ENCODE data around the gene RAB3IL1. TPM values are rescaled to one million over a fixed set of nuclear protein-coding genes. Genes with fewer than 3 reads are reported as not detected.
"Not testable (repeated sequence)": the region's sequence is repeated elsewhere in the genome, so short reads cannot be mapped to it uniquely, and the experiment has no call there.

RAB3IL1 gene
- total RNA-seq (2014; rRNA removed; shearing (Covaris generic)) = 0.40 and 2.2 TPM in 2 replicates

DNA sequence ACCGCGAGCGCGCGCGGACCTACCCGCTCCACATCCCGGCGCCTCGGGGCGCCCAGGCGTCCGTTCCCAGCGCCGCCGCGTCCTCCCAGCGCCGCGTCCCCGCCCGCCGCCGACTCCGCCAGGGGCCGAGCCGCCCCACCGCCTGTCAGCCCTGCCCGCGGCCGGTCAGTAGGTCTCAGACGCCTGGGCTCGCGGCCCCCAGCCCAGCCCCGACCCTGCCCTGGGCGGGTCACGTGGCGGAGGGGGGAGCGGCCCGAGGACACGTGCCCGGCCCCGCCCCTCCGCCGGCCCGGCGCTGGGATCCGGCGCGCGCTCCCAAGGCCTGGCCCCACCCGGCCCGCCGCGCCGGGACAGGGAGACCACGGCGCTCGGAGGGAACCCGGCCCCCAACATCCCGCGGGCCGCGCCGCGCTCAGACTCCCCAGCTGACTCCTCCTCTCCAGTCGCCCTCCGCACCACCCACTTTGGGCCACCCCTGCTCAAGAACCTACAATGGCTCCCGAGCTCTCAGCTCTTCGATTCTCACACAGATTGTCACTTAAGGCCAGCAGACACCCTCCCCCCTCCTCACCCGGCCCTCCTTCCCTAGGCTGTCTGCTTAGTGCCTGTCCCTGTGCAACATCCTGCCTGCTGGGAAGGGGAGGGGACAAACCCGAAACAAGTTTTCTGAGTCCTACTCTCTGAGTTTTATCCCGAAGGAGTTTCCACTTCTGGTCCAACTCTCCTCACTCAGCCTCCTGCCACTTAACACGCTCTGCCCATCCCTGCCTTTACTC lies at the start of gene RAB3IL1:
TSS of gene RAB3IL1 (minus strand) at position 233 of the 776 bp plus-strand sequence. CDS start at position 34, 199 bp downstream.
- peak; percentile 58 for DNase-seq (ENCODE audit: low read depth)

DNA sequence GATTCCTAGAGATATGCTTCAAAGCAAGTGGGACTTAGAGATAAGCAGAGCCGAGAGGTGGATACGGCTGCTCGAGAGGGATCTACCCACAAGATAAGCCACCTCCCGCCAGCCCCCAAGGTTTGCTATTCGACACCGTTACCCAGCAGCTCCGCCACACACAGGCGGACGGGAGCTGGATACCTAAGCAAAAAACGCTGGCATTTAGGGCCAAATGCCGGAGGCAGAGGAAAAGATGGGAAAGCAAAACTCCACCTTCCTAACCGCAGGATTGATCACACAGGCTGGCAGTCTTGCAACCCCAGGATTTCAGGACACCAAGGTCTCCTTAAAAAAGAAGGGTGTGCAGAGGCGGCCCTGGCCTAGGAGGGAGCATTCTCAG lies 49.4 kb upstream of the RAB3IL1 start:
- peak; percentile 45 for DNase-seq (ENCODE audit: low read depth)

GRCh38 chr11:61964666-61965271 lies 47.4 kb upstream of the RAB3IL1 start:
- DNase-seq (ENCODE audit: low read depth) = not testable (repeated sequence)

DNA sequence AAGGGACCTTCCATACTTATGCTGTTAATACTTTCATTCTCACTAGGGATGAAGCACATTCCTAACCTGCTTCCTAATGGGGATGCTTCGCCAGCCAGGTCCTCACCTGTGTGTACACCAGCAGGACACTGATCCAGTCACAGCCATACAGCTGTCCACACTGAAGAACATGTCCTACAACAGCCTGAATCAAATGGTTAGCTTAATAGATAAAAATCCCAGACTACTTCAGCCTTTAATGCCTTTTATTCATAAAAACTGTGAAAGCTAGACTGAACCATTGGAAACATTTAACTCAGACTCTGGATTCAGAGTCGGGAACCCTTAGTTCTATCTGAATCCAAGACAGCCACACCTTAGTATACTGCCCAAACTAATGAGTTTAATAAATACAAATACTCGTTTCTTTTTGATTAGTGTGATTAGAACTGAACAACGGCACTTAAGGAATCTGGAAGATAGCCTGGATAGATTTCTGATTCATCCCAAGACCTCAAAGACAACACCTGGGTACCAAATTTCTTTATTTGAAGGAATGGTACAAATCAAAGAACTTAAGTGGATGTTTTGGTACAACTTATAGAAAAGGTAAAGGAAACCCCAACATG lies 46.8 kb upstream of the RAB3IL1 start:
- DNase-seq (ENCODE audit: low read depth) = no peak

DNA sequence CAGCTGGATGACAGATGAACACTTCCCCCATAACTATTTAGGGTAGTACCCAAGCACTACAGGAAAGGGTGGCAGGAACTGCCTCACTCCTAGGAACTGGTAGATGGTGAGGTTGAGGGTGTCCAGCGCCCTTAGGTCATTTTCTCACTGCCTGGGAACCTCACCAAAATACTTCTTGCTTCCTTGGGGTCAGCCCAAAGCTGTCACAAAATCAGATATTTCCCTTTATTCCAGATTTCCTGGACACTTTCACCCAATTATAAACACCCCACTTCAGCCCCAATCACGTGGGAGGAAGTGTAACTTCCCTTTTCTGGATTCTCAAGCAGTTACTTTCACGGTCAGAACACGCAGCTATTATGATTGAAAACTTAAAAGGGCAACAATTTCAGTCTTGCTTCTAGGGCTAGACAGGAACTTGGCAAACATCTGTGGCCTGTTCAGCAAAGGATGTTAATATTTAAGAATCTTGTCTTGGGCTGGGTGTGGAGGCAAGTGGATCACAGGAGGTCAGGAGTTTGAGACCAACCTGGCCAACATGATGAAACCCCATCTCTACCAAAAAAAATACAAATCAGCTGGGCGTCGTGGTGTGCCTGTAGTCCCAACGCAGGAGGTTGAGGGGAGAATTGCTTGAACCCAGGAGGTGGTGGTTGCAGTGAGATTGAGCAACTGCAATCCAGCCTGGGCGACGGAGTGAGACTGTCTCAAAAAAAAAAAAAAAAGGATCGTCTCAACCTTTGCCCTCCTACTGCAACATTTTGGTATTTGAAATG lies 46.1 kb upstream of the RAB3IL1 start:
- DNase-seq (ENCODE audit: low read depth) = no peak

DNA sequence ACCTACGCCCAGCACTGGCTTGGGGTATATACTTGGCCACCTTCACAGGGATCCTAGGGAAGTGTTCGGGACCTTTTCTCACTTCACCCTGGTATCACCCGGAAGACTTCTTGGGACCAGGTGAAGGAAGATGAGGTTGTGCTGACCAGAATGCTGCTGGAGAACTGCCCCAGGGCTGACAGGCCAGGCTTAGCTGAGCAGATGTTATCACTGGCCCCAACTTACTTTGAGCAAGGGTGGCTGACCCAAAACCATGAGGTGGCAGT lies 45.6 kb upstream of the RAB3IL1 start:
- DNase-seq (ENCODE audit: low read depth) = no peak

DNA sequence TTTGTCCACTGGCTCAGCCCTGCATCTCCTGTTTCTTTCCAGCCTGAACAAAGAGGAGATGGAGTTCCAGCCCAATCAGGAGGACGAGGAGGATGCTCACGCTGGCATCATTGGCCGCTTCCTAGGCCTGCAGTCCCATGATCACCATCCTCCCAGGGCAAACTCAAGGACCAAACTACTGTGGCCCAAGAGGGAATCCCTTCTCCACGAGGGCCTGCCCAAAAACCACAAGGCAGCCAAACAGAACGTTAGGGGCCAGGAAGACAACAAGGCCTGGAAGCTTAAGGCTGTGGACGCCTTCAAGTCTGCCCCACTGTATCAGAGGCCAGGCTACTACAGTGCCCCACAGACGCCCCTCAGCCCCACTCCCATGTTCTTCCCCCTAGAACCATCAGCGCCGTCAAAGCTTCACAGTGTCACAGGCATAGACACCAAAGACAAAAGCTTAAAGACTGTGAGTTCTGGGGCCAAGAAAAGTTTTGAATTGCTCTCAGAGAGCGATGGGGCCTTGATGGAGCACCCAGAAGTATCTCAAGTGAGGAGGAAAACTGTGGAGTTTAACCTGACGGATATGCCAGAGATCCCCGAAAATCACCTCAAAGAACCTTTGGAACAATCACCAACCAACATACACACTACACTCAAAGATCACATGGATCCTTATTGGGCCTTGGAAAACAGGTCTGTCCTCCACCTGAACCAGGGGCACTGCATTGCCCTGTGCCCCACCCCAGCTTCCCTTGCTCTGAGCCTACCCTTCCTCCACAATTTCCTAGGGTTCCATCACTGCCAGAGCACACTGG lies 45.0 kb upstream of the RAB3IL1 start:
- DNase-seq (ENCODE audit: low read depth) = no peak

- DNase-seq (ENCODE audit: low read depth) = peak; percentile 79
Measured at GRCh38 chr11:61961570-61962212, 44.3 kb upstream of the RAB3IL1 start.

DNA sequence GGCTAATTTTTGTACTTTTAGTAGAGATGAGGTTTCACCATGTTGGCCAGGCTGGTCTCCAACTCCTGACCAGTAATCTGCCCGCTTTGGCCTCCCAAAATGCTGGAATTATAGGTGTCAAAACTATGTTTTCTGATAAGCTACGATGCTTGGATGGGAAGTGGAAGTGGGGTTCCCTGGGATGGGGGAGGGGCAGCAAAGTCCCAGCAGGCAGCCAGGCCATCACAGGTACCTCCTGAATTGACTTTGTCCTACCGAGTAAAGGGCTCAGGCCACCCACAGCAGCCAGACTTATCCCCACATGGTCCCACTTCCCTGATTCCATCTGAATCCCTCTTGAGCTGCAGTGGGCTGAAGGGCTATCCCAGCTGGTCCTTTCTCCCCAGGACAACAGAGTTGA lies 43.2 kb upstream of the RAB3IL1 start:
- no peak for DNase-seq (ENCODE audit: low read depth)

- no peak for DNase-seq (ENCODE audit: low read depth)
Measured at GRCh38 chr11:61959678-61960077, 42.3 kb upstream of the RAB3IL1 start.

GRCh38 chr11:61959114-61959513 lies 41.7 kb upstream of the RAB3IL1 start:
- DNase-seq (ENCODE audit: low read depth) = no peak

DNA sequence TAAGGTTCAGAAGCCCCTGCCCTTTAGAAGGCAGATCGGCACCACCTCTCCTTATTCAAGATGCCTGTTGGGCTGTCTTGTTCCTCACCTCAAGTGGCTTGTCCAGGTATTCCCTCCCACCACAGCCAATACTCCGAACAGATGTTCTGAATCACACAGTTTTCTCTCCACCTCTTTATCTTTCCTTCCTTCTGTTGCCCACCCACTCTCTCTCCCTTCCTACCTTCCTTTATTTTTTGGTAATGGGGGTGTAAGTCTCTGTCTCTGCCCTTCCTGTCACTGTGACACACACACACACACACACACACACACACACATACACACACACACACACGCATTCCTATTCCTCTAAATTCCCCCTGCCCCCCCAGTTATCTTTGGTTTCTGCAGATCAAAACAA lies 41.2 kb upstream of the RAB3IL1 start:
- DNase-seq (ENCODE audit: low read depth) = no peak

DNA sequence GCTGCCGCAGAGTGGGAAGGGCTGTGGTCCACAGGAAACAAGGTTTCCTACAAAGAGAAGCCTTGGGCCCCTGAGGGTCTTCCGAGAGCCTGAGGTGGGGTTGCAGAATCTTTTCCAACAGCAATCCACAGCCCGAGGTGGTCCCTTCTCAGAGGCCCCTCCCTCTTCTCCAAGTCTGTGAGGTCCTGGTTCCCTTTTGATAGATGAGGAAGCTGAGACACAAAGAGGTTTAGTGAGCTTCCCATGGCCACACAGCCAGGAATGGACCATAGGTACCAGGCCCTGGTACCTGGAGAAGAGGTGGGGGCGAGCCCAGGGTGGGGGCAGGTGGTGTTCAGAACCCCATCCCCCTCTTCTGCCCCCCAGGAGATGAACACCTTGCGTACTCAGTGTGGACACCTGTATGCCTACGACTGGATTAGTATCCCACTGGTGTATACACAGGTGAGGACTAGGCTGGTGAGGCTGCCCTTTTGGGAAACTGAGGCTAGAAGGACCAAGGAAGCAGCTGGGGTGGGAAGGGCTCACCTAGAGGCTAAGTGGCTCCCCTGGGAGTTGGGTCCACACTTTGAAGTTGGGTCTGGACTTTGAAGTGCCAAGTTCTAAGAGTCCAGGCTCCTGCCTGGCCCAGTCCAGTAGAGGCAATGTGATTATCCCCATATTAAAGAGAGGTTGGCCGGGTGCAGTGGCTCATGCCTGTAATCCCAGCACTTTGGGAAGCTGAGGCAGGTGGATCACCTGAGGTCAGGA lies 39.8 kb upstream of the RAB3IL1 start:
- DNase-seq (ENCODE audit: low read depth) = no peak

GRCh38 chr11:61956191-61957020 lies 39.0 kb upstream of the RAB3IL1 start:
- DNase-seq (ENCODE audit: low read depth) = no peak

DNA sequence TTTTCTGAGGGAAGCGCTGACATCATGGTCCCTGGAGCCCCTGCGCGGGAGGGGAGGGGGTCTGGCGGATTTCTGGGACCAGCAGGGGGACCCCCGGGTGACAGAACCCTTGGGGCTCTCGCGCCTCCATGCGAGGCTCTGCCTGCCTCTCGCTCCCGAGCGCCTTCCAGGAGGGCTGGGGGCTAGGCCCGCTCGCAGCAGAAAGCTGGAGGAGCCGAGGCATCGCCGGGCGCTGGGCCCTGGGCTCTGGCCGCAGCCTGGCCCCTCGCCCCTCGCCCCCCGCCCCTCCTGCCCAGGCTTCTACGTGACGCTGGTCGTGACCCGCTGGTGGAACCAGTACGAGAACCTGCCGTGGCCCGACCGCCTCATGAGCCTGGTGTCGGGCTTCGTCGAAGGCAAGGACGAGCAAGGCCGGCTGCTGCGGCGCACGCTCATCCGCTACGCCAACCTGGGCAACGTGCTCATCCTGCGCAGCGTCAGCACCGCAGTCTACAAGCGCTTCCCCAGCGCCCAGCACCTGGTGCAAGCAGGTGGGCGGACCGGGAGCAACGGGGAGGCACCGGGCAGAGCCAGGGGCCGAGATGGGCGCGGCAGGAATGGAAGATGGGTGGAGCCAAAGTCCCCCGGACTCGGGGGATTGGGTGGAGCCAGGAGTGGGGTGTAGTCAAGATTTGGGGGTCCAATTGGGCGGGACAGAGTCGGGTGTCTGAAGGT lies 38.2 kb upstream of the RAB3IL1 start:
- DNase-seq (ENCODE audit: low read depth) = no peak

DNA sequence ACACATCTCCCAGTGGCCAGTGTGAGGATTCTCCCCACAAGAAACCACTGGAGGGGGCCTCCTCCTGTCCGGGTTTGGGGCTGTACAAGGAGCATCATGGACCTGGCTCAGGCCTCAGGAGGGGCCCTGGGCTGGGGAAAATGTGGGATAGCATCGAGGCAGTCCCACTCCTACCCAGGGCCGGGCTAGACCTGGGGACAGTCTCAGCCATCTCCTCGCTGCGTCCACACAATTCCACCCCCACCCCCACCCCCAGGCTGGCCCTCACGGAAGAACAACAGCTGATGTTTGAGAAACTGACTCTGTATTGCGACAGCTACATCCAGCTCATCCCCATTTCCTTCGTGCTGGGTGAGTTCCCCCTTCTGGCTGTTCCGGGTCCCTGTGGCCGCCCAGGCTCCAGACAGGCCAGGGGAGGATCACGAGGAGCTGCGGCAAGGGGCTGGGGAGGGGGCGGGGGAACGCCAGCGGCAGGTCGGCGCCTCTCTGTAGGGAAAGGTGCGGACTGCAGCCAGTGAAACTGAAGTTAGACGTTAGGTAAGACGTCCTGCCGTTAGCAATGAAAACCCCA lies 37.6 kb upstream of the RAB3IL1 start:
- peak; percentile 27 for DNase-seq (ENCODE audit: low read depth)

- peak; percentile 41 for DNase-seq (ENCODE audit: low read depth)
Measured at GRCh38 chr11:61954106-61954850, 36.9 kb upstream of the RAB3IL1 start.

DNA sequence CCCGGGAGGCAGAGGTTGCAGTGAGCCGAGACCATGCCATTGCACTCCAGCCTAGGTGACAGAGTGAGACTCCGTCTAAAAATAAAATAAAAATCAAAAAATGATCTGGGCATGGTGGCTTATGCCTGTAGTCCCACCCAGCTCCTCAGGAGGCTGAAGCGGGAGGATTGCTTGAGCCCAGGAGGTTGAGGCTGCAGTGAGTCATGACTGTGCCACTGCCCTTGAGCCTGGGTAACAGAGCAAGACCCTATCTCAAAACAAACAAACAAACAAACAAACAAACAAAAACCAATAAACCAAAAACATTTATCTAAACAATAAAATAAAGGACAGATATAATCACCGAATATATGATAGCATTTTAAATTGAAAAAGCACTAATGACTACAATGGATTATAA lies 36.3 kb upstream of the RAB3IL1 start:
- DNase-seq (ENCODE audit: low read depth) = not testable (repeated sequence)

Measured in Daoy (cell line).